NCI-H2081 treated with DMSO at 0.1 percent for 48 hours (cell line): ENCODE data around the gene TRNAU1AP.

Experiments
- DNase-seq: peaks from one replicate; lab custom pipeline; 2025; lab: John Stamatoyannopoulos, UW

Gene TRNAU1AP

DNA sequence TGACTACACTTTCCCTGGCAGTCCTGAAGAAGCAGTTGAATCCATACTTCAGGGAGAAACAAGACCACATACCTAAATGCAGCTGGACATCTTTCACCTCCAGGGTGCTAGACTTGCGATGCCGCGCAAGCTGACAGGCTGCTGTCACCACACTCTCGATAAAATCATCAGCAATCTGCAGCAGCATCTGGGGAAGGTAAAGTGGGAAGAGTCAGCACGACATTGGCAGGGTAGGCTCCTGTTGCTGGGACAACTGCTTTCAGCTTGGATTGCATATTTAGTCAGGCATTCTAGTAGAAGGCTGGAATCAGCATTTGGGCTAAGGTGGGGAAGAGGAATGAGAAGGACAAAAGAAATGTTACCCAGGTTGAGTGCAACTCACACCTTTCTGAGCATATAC is 60.3 kb downstream of the TRNAU1AP start:
- no peak for DNase-seq
